Heart right ventricle (tissue), 16 donors: ENCODE results near the gene SEMA3F. TPM values are rescaled to one million over a fixed set of nuclear protein-coding genes. Genes with fewer than 3 reads are reported as not detected.

Experiments
- ATAC-seq, 8 donors: fragments of 200-7000 bp; cut with Tn5 transposase; one replicate each; pipeline ENCODE4 v1.9.1; 2020; ENCODE audit warnings: mild to moderate bottlenecking in 8 of 8, moderate library complexity in 8 of 8, moderate number of reproducible peaks in 1 of 8
- DNase-seq, 2 donors: peaks; one replicate each; pipeline ENCODE4 v3.0.0-alpha.2; 2020
- H3K27ac ChIP-seq, 10 donors: fragments of 200-600 bp; sonication (generic) in 2 of 10; one replicate each; pipeline versions ENCODE4 v1.5.0 to v1.8.0; 2020 to 2022; ENCODE audit warnings: mild to moderate bottlenecking in 3 of 10
- H3K27me3 ChIP-seq, 7 donors: fragments of 200-600 bp; one replicate each; pipeline ENCODE4 v1.8.0; 2021 to 2022; ENCODE audit warnings: mild to moderate bottlenecking in 2 of 7
- H3K36me3 ChIP-seq, 9 donors: fragments of 200-600 bp; sonication (generic) in 1 of 9; one replicate each; pipeline versions ENCODE4 v1.5.0 to v1.8.0; 2020 to 2022; ENCODE audit warnings: mild to moderate bottlenecking in 2 of 9
- H3K4me1 ChIP-seq, 9 donors: fragments of 200-600 bp; sonication (generic) in 1 of 9; one replicate each; pipeline versions ENCODE4 v1.5.0 to v1.8.0; 2020 to 2022; ENCODE audit warnings: mild to moderate bottlenecking in 4 of 9
- H3K4me3 ChIP-seq, 10 donors: fragments of 200-600 bp; sonication (generic) in 2 of 10; one replicate each; pipeline versions ENCODE4 v1.5.0 to v1.8.0; 2020 to 2022; ENCODE audit warnings: mild to moderate bottlenecking in 7 of 10, moderate library complexity in 2 of 10
- H3K9me3 ChIP-seq, 11 donors: fragments of 200-600 bp in 10 of 11; sonication (generic) in 2 of 11; one replicate each; pipeline versions ENCODE4 v1.5.0 to v1.8.0; 2013 to 2022; ENCODE audit warnings: mild to moderate bottlenecking in 2 of 11, control low read depth in 1 of 11, moderate library complexity in 1 of 11
- WGBS, 2 donors: extraction: QIAGEN DNeasy Blood & Tissue Kit; methylation state at CpG; one replicate each; pipeline ENCODE4 v1.1.7; 2013; ENCODE audit warnings: inconsistent platforms in 1 of 2; 5-methylcytosine and 5-hydroxymethylcytosine counted together
- intact Hi-C, 10 donors: fragments of 100-400 bp; cut with DNase I; formaldehyde crosslinking; loops; one replicate each; pipeline versions ENCODE4 v1.11.1 to v1.14.2; 2022
- polyA plus RNA-seq, 2 donors: library from polyadenylated mRNA; stranded (reverse); fragments of 200-250 nt; gene quantifications; one replicate each; pipeline ENCODE4 v1.2.3, GENCODE V29; 2013
- total RNA-seq, 10 donors: library from RNA; stranded (reverse); fragmentation: NEBNext Ultra II Directional in 3 of 10; extraction: Animal tissue kit (Norgen Biotek cat#: 25700) in 3 of 10; gene quantifications; one replicate each; pipeline versions ENCODE4 v1.2.1 to v1.2.4, GENCODE V29; 2021 to 2023
- TF ChIP-seq, protein P1 (sequence below), 9 donors: fragments of 200-600 bp; sonication (generic) in 2 of 9; IDR thresholded peaks; one replicate each; pipeline versions ENCODE4 v1.5.0 to v1.8.0; 2021 to 2022; ENCODE audit warnings: antibody characterized with exemption in 9 of 9, mild to moderate bottlenecking in 5 of 9, moderate library complexity in 1 of 9
- donor health status: Arrhythmogenic right ventricular cardiomyopathy.
- donor health status: ischemic (EF 13 %, LVEDD 7.1; RV severe dilation, severe dysfunction).
- donor health status: healthy with polysubstance abuse.
- donor health status: DM: no; HTN: yes; CAD: no.
- donor health status: DM: no; HTN: no; CAD: no.
- donor health status: ischemic (EF 25% LVEDD 6.9; RV normal size, moderate dysfunction).
- donor health status: ischemic (EF 25% LVEDD 5.7; RV mildly dilated, moderate dysfunction).
- donor health status: healthy.
- donor health status: DM: yes; HTN: yes; CAD: no.
- donor health status: Ischemic cardiomyopathy.
- donor health status: ischemic (EF 35%, LVEDD 5.7; RV mildly dilated, moderate dysfunction).
- donor health status: nonischemic (EF 11% LVEDD 7.7; RV severe dilation, severe dysfunction).
- donor health status: DM: yes; HTN: yes; CAD: no.
- donor health status: PGD.
- donor health status: ischemic (EF 29% LVEDD 5.4; RV normal size, mild dysfunction).
- donor health status: nonischemic (EF 23%, LVEDD 6.1; RV moderate dilation, normal function).

SEMA3F gene
- total and polyA plus RNA-seq, 12 donors: 5.1 to 37.2 (median 12.3) TPM

DNA sequence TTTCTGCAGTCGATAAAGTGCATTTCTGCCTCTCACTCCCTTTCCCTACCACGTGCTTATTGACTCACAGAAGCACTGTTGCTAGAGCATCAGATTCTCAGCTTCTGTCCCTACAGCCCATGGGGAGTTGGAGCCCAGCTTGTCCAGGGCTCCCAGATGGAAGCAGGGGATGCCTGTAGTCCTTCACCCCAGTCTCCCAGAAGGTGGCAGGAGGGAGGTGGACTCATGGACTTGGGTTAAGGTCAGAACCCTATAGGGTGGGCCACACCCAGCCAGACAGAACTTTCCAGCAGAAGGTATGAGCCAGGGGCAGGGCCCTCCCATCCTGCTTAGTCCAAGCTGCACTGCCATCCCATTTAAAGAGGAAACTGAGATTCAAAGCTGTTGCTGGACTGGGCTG lies 33.1 kb upstream of the SEMA3F start:
- 78 to 86% methylated on average over 2 of the region's 2 CpGs for WGBS, 2 donors
- Histone ChIP-seq H3K36me3 (peaks cover 2 to 49% (median 38%) of the 10 kb centered on the region in 9 donors), H3K4me1 (peaks cover 2 to 32% (median 9%) of the 10 kb centered on the region in 9 donors), H3K9me3 (no peaks in the 10 kb centered on the region), H3K27ac (no peak overlapping the region), H3K4me3 (no peak overlapping the region), H3K27me3 (no peaks in the 10 kb centered on the region)
- intact Hi-C loops: loop anchor here in 5 of 10 donors (2.0 to 10.0 kb wide), 4 partner anchors 65 to 153 kb away; partner anchors contain the start of gene LSMEM2 (in 1 of the 5)
- ATAC-seq (peak in 6 of 8 donors; percentile 4 to 19 (median 10)), DNase-seq (no peak)
- TF ChIP-seq, protein P1, sequence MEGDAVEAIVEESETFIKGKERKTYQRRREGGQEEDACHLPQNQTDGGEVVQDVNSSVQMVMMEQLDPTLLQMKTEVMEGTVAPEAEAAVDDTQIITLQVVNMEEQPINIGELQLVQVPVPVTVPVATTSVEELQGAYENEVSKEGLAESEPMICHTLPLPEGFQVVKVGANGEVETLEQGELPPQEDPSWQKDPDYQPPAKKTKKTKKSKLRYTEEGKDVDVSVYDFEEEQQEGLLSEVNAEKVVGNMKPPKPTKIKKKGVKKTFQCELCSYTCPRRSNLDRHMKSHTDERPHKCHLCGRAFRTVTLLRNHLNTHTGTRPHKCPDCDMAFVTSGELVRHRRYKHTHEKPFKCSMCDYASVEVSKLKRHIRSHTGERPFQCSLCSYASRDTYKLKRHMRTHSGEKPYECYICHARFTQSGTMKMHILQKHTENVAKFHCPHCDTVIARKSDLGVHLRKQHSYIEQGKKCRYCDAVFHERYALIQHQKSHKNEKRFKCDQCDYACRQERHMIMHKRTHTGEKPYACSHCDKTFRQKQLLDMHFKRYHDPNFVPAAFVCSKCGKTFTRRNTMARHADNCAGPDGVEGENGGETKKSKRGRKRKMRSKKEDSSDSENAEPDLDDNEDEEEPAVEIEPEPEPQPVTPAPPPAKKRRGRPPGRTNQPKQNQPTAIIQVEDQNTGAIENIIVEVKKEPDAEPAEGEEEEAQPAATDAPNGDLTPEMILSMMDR (IDR thresholded peaks at IDR 0.05): no peak

DNA sequence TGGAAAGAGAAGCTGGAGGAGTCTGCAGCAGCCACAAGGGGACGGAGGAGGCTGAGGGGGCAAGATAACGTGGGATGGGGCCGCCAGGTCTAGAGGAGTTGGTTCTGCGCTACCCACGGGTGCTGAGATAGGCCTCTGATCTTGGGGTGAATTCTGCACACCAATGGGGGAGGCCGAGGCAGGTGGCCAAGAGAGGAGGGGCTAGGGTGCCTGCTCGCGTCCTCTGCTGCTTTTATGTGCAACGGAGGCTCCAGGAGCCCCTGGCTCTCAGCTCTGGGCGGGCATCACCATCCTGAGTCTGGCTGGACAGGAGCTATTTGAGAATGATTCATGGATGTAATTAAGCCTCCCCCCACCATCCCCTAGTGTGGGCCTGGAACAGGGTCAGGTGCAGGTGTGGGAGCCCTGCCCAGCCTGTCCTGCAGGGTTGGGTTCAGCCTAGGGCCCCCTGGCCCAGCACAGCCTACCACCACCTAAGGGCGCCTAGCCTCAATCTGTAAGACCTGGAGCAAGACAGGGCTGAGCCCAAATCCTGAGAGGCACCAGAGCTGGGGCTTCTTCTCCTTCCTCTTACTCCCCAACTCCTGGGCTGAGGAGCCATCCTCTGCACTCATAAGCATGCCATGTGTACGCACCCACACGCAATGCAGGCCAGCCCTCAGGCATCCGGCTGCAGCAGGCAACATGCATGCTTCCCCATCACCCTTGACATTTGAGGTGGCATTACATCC lies 32.3 kb upstream of the SEMA3F start:
- DNase-seq (no peak), ATAC-seq (no peak)
- Histone ChIP-seq H3K4me3 (no peak overlapping the region), H3K27ac (no peak overlapping the region), H3K4me1 (peaks cover 2 to 32% (median 9%) of the 10 kb centered on the region in 9 donors), H3K27me3 (no peaks in the 10 kb centered on the region), H3K36me3 (peaks cover 0 to 42% (median 31%) of the 10 kb centered on the region in 9 donors), H3K9me3 (no peaks in the 10 kb centered on the region)
- intact Hi-C loops: loop anchor here in 5 of 10 donors (2.0 to 10.0 kb wide), 4 partner anchors 64 to 152 kb away; partner anchors contain the start of gene LSMEM2 (in 1 of the 5)
- 80 to 85% methylated on average over 14 of the region's 14 CpGs for WGBS, 2 donors
- TF ChIP-seq, protein P1 (IDR thresholded peaks at IDR 0.05): no peak

DNA sequence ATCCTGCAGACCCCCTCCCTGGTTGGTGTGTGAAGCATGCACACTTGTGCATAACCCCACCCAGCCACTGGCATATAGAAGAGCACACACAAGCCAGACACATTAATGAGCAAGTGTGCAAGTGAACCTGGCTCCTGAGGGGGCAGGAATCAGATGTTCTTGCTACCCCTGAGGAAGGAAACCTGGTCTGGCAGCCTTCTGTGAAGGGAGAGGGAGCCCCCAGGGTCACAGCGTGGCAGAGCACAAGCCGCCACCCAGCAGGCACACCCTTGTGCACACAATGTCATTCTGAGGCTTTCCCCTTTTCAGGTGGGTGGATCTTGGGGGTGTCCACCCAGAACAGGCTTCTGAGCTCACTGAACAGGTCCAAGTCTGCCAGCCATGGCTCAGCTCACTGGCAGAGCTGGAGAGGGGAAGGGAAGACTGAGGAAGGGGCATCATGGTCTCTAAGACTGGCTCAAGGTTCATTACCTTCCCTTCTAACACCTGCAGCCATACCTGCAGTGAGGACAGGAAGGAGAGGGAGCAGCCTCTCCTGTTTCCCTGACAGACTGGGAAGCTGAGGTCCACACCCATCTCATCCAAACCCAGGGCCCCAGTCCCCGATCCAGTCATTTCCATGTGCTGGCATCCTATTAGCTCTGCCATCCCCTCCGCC lies 31.6 kb upstream of the SEMA3F start:
- TF ChIP-seq, protein P1 (IDR thresholded peaks at IDR 0.05): no peak
- Histone ChIP-seq H3K4me3 (no peak overlapping the region), H3K4me1 (peaks cover 2 to 32% (median 9%) of the 10 kb centered on the region in 9 donors), H3K27me3 (no peaks in the 10 kb centered on the region), H3K9me3 (no peaks in the 10 kb centered on the region), H3K27ac (no peak overlapping the region), H3K36me3 (peaks cover 0 to 35% (median 24%) of the 10 kb centered on the region in 9 donors)
- WGBS, 2 donors: 81 to 84% methylated on average over 4 of the region's 4 CpGs
- no peak for ATAC-seq
- intact Hi-C loops: loop anchor here in 5 of 10 donors (2.0 to 10.0 kb wide), 4 partner anchors 64 to 151 kb away; partner anchors contain the start of gene LSMEM2 (in 1 of the 5)
- no peak for DNase-seq

DNA sequence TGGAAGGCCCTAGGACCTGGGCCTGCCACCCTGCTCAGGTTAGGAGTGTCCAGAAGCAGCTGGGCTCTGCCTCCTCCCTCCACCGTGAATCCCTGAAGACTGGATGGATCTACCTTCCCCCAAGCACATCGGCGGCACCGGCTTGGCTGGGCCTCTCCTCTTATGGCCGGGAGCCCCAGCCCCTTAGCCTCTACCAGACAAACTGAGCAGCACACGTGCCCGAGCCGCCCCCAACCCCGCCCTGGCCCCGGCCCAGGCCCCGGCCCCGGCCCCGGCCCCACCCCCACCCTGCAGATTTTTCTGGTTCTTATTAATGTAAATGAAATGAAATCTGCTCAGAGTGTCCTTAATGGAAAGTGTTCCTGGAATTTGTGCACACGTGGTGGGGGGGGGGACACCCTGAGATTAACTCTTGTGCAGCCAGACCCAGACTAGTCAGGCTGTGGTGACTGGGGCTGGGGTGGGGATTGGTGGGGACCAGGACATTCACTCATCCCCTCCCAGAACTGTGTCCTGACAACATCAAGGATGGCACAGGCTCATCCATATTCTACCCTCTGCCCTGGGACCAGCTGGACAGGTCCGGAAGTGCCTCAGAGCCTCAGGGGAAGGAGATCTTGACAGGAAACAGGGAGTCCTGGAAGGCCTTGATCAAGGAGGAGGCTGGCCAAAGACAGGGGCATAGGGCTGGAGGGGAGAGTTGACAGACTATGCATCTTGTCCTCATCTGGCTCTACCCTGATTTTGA lies 30.9 kb upstream of the SEMA3F start:
- H3K9me3 ChIP-seq: no peaks in the 10 kb centered on the region
- DNase-seq: no peak
- no peak for ATAC-seq
- H3K36me3 ChIP-seq: peaks cover 0 to 28% (median 17%) of the 10 kb centered on the region in 9 donors
- H3K27me3 ChIP-seq: no peaks in the 10 kb centered on the region
- intact Hi-C loops: loop anchor here in 4 of 10 donors (5.0 to 10.0 kb wide), 3 partner anchors 63 to 151 kb away; partner anchors contain the start of gene LSMEM2 (in 1 of the 4)
- TF ChIP-seq, protein P1 (IDR thresholded peaks at IDR 0.05): no peak
- peaks cover 2 to 32% (median 9%) of the 10 kb centered on the region in 9 donors for H3K4me1 ChIP-seq
- no peak overlapping the region for H3K27ac ChIP-seq
- no peak overlapping the region for H3K4me3 ChIP-seq
- 33 to 35% methylated on average over 15 of the region's 15 CpGs for WGBS, 2 donors
